Astrocyte (in vitro differentiated cells and primary cell): ENCODE data around the gene LMBR1L.

Experiments used
- CTCF ChIP-seq: IDR thresholded peaks from 2 replicates; pipeline ENCODE4 v1.5.1; 2011; ENCODE audit warnings: low read depth, mild to moderate bottlenecking, inconsistent platforms, low read length, moderate library complexity; ENCODE audit not compliant: insufficient read depth
- EZH2 ChIP-seq: IDR thresholded peaks from 2 replicates; pipeline ENCODE4 v1.6.1; 2012; ENCODE audit warnings: mild to moderate bottlenecking, low read length, inconsistent platforms; ENCODE audit not compliant: insufficient read depth

- TF ChIP-seq CTCF, result no peak
- TF ChIP-seq EZH2, result no peak
Observed at GRCh38 chr12:49093792-49094159, 16.9 kb downstream of the LMBR1L start.
